WI38 (cell line): ENCODE measurements around the gene JCHAIN.

Experiments
- H3K4me3 ChIP-seq: 2 replicates; pipeline ENCODE4 v1.5.1; 2011; ENCODE audit warnings: low read depth, mild to moderate bottlenecking, control low read depth, low read length
- CTCF ChIP-seq: IDR thresholded peaks from 2 replicates; pipeline ENCODE4 v1.5.1; 2012; ENCODE audit warnings: low read depth, mild to moderate bottlenecking, control low read depth, low read length

Gene JCHAIN

DNA sequence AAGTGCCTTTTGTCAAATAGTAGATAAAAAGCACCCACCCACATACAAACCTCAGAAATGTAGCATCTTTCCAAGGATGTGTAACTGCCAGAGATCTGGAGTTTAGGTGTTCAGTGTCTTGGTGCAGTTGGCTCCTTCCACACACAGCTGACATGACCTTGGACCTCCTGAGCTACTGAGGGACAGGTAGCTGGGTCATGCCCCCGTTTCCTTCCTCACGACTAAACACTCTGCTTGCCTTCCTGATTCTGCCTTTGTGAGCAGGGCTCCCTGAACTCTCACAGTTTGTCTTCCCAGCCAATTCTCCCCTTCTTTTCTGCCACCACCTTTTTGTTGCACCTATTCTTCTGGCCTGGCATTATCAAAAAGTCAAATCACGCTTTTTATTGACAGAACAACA, 45.3 kb upstream of the JCHAIN start:
- no peak overlapping the region for H3K4me3 ChIP-seq
- no peak for TF ChIP-seq CTCF

DNA sequence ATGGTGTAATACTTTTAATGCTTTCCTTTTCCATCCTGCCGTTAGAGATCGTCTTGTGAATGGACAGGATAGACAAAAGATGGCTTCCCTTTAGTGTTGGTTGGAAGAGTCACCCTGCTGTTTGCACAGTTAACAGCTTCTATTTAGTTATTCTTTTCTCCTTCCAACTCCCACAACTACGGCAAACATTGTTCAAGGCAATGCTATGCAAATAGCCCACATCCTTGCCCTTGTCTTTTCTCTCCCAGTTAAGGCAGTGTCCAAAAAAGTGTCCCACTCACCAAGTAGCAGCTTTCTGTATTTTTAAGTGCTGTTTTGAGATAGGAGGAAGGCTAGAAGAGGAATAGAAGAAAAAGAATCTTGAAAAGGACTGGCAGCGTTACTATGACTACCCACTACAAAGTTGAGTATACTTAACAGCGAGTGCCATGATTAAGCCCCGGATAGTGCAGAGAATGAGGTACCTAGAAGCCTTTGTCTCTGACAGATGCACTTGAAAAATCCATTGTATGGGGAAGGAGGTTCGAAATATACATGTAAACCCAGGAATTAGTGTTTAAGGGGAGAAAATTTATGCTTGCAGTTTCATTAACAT, 43.4 kb upstream of the JCHAIN start:
- no peak overlapping the region for H3K4me3 ChIP-seq

GRCh38 chr4:70706516-70706915, 40.2 kb upstream of the JCHAIN start:
- TF ChIP-seq CTCF, result no peak

More for the DNA sequence above, 43.4 kb upstream of the JCHAIN start:
- no peak for TF ChIP-seq CTCF

GRCh38 chr4:70706044-70706461, 39.7 kb upstream of the JCHAIN start:
- no peak for TF ChIP-seq CTCF
- H3K4me3 ChIP-seq, result peak overlapping the region; percentile 75

More at GRCh38 chr4:70706516-70706915, 40.2 kb upstream of the JCHAIN start:
- peak overlapping the region; percentile 75 for H3K4me3 ChIP-seq

DNA sequence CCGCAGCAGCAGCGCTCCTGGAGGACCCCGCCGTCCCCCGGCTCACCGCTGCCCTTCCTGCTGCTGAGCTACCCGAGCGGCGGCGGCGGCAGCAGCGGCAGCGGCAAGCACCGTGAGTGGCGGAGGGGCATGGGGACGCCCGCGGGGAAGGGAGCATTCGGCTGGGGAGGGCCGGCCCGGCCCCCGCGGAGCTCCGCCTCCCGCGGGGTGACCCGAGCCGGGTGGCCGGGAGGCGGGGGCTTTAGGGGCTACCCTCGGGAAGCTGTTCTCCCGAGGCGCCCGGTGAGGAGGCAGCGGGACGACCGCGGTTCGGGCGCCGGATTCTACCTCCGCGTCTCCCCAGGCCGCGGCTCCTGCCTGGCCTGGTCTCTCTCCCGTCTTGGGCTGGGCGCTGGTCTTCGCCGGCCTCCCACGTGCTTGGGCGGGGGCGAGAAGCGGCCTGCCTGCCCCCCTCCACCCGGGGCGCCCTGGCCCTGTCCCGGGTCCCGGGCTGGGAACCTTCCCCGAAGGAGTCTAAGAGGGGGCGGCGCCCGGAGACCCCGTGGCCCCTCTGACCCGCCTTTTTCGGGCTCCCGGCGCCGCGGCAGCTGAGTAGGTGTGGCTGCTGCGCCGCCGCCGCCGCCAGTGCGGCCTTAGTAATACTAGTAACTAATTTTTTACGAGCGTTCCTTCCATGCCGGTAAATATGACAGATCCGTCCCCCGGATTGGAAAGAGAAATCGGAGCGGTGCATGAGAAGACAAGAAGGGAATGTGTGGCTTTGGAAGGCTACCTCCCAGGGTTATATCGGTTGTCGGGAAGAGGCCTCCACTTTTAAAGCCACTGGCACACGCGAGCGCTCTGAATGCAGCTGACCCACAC, 39.1 kb upstream of the JCHAIN start:
- peak overlapping the region; percentile 75 for H3K4me3 ChIP-seq
- TF ChIP-seq CTCF, result no peak

DNA sequence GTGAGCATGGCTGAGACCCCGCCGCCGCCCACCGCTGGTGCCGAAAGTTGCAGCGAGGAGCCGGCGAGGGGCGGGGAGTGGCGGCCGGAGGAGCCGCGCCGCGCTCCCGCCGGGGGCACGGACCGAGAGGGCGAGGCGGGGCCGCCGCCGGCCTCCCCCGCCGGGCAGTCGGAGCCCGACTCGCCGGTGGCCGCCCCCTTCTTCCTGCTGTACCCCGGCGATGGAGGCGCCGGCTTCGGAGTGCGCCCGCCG, 38.5 kb upstream of the JCHAIN start:
- peak overlapping the region; percentile 75 for H3K4me3 ChIP-seq
- TF ChIP-seq CTCF, result no peak

- peak overlapping the region; percentile 75 for H3K4me3 ChIP-seq
- no peak for TF ChIP-seq CTCF
Observed at GRCh38 chr4:70704215-70704930, 38.1 kb upstream of the JCHAIN start.
